ENCODE results near the gene IFTAP. TPM values are rescaled to one million over a fixed set of nuclear protein-coding genes. Genes with fewer than 3 reads are reported as not detected.
"Not testable (repeated sequence)": the region's sequence is repeated elsewhere in the genome, so short reads cannot be mapped to it uniquely, and the experiment has no call there.

IFTAP gene
- total RNA-seq = 15.2 TPM
- long read RNA-seq, partial matches to known transcripts = 1 of 11 reads
- long read RNA-seq, other reads (novel, unspliced or antisense) = 2 of 11 reads

GRCh38 chr11:36594316-36594989 lies at the start of gene IFTAP:
IFTAP (plus strand) TSS chr11:36594502; CDS start chr11:36610104, 15,602 bp downstream.
- no peak for TF ChIP-seq CTCF (IDR thresholded peaks at IDR 0.05)
- Histone ChIP-seq H3K4me1 (peaks cover 8% of the 10 kb centered on the region), H3K4me3 (peak within 1 kb of the TSS; percentile 72), H3K27ac (peak within 1 kb of the TSS; percentile 44), H3K36me3 (no peaks in the 10 kb centered on the region), H3K27me3 (ENCODE audit: low read depth) (peaks cover 8% of the 10 kb centered on the region), H3K9me3 (no peaks in the 10 kb centered on the region)
- DNase-seq (peak; percentile 59), ATAC-seq (peak; percentile 98 to 100)
- intact Hi-C loops (cut with DNase I) = no loop called here

- ATAC-seq = no peak
- Histone ChIP-seq H3K36me3 (no peaks in the 10 kb centered on the region), H3K4me3 (no peak overlapping the region), H3K4me1 (no peaks in the 10 kb centered on the region), H3K27me3 (ENCODE audit: low read depth) (no peaks in the 10 kb centered on the region), H3K27ac (no peak overlapping the region), H3K9me3 (no peaks in the 10 kb centered on the region)
- TF ChIP-seq CTCF (IDR thresholded peaks at IDR 0.05) = no peak
- DNase-seq = no peak
- intact Hi-C loops (cut with DNase I) = no loop called here
Measured at GRCh38 chr11:36550385-36551115, 43.8 kb upstream of the IFTAP start.

- intact Hi-C loops (cut with DNase I); ATAC-seq; H3K36me3 ChIP-seq; H3K9me3 ChIP-seq; H3K27ac ChIP-seq; H3K27me3 ChIP-seq (ENCODE audit: low read depth); DNase-seq; H3K4me1 ChIP-seq; H3K4me3 ChIP-seq: not testable (repeated sequence)
Measured at GRCh38 chr11:36557390-36557789, 36.9 kb upstream of the IFTAP start.

GRCh38 chr11:36557991-36558390 lies 36.3 kb upstream of the IFTAP start:
- Histone ChIP-seq H3K27me3 (ENCODE audit: low read depth) (no peaks in the 10 kb centered on the region), H3K36me3 (no peaks in the 10 kb centered on the region), H3K4me3 (no peak overlapping the region), H3K27ac (no peak overlapping the region), H3K9me3 (peaks cover 3% of the 10 kb centered on the region), H3K4me1 (no peaks in the 10 kb centered on the region)
- DNase-seq (no peak), ATAC-seq (no peak)
- no peak for TF ChIP-seq CTCF (IDR thresholded peaks at IDR 0.05)
- intact Hi-C loops (cut with DNase I) = no loop called here

- Histone ChIP-seq H3K36me3 (no peaks in the 10 kb centered on the region), H3K9me3 (peaks cover 3% of the 10 kb centered on the region), H3K4me1 (no peaks in the 10 kb centered on the region), H3K4me3 (no peak overlapping the region), H3K27ac (no peak overlapping the region), H3K27me3 (ENCODE audit: low read depth) (no peaks in the 10 kb centered on the region)
- no peak for ATAC-seq
- TF ChIP-seq CTCF (IDR thresholded peaks at IDR 0.05) = no peak
- intact Hi-C loops (cut with DNase I) = no loop called here
- DNase-seq = no peak
Measured at GRCh38 chr11:36558571-36559413, 35.5 kb upstream of the IFTAP start.

All from lower lobe of right lung (tissue), 2 donors.